Fibroblast of skin of back (primary cell): ENCODE results near the gene ZNF232.
"Not testable (repeated sequence)": the region's sequence is repeated elsewhere in the genome, so short reads cannot be mapped to it uniquely, and the experiment has no call there.

Experiments used
- DNase-seq: peaks from one replicate; pipeline ENCODE4 v3.0.0-alpha.2; 2013

Gene ZNF232

DNA sequence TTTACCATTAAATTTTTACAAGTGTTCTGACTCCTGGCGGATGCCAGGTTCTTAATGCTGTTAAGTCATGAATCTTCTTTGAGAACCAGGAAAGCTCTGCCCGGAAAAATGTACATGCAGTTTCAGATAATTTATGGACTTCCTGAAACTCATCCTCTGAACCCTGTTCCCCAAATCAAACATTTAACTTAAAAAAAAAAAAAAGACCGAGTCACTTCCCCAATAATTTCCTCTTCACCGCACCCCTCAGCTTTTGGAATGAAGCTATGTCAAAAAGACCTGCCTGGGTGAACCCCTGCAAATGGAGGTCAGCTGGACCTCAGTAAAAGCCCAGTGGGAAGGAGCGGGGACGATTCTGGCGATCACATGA lies 15.0 kb downstream of the ZNF232 start:
- DNase-seq, result no peak

DNA sequence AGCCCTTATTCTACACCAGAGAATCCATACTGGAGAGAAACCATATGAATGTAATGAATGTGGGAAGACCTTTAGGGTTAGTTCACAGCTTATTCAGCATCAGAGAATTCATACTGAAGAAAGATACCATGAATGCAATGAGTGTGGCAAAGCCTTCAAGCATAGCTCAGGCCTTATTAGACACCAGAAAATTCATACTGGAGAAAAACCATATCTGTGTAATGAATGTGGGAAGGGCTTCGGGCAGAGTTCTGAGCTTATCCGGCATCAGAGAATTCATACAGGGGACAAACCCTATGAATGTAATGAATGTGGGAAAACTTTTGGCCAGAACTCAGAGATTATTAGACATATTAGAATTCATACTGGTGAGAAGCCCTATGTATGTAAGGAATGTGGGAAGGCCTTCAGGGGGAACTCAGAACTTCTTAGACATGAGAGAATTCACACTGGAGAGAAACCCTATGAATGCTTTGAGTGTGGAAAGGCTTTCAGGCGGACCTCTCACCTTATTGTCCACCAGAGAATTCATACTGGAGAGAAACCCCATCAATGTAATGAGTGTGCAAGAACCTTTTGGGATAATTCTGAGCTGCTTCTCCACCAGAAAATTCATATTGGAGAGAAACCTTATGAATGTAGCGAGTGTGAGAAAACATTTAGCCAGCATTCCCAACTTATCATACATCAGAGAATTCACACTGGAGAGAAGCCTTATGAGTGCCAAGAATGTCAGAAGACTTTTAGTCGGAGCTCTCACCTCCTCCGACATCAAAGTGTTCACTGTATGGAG lies 19.3 kb downstream of the ZNF232 start:
- no peak for DNase-seq

DNA sequence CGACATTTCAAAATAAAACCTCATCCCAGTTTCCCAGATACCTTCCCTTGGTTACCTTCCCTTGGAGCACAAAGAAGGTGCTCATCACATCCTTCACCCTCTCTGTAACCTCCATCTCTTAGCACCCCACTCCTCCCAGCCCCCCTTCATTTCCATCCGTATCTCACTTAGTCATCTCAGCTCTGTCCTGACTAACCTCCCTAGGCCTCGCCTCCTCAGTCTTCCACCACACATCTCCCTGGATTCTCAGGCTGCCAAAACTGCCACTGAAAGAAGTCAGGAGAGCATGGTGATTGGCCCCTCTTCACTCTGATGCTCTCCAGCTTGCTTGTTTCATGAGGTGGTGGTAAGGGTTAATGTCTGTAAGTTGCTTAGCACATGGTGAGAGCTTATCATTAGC lies 31.1 kb downstream of the ZNF232 start:
- DNase-seq, result no peak

DNA sequence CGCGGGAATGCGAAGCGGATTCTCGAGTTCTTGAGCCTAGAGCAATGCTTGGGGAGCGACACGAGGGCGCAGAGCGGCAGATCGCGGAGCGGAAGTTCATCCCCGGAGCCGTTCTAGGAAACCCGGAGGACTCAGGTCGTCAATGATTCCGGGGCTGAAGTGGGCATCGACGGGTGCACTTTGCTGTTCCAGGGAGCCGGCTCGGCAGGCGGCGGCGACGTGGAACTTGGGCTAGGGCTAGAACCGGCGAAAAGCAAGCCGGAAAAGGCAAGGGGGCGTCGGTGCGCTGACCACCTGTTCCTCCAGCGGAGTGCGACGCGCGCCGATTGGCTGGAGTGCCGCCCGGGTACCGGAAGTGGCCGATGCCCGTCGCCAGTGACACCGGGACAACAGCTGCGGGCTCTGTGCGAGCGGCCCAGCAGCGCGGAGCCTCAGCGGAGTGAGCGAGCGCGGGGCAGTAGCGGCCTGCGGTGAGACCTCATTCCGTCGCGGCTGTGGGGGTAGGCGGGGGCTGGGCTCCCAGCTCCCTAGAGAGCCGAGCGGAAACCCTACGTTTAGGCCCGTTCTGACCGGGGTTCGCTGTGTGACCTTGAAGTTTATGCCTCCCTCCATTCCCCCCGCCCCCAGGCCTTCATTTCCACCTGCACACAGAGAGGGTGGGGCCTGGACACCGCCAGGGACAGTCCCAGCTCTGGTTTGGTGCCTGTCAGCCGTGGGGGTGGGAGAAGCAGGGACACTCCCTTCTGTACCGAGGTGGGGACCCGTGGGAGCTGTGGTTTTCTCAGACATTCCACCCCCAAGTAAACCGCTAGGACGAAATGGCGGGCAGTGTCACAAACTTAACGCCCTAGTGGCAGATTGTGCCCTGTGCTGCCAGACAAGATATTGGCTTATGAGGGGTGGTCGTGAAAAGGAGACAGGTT lies 33.3 kb downstream of the ZNF232 start, which contains the start of gene ZFP3:
TSS of gene ZFP3 (plus strand) at position 362 of the 923 bp plus-strand sequence. CDS start 13,038 bp downstream, outside the sequence.
- peak; percentile 82 for DNase-seq

DNA sequence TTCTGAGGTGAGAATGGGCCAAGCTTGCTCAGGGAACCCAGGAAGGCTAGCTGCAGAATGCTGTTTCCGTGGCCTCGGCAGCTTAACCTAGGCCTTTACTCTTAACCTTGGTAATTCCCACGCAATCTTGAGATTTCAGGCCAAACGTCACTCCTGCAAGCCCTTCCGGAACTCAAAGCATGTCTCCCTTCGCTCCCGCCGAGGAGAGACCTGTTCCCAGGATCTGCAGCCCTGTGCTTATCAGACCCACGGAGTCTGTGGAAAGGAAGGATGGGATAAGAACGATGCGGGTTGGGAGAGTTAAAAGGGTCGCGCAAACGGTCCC lies 33.9 kb downstream of the ZNF232 start:
- no peak for DNase-seq

- not testable (repeated sequence) for DNase-seq
Measured at GRCh38 chr17:5077275-5077674, 34.4 kb downstream of the ZNF232 start.

DNA sequence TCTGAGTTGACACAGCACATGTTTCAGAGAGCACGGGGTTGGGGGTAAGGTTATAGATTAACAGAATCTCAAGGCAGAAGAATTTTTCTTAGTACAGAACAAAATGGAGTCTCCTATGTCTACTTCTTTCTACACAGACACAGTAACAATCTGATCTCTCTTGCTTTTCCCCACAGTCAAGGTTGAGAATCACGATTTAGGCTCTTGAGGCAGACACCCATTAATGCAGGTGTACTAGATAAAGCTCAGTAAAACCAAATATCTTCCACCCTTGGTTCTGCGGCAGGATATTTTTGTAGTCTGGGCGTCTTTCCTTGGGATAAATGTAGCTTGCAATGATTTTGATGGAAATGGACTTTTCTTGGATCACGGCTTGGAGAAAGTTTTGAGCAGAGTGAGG lies 36.2 kb downstream of the ZNF232 start:
- DNase-seq, result not testable (repeated sequence)

GRCh38 chr17:5069724-5070123 lies 42.0 kb downstream of the ZNF232 start:
- no peak for DNase-seq

DNA sequence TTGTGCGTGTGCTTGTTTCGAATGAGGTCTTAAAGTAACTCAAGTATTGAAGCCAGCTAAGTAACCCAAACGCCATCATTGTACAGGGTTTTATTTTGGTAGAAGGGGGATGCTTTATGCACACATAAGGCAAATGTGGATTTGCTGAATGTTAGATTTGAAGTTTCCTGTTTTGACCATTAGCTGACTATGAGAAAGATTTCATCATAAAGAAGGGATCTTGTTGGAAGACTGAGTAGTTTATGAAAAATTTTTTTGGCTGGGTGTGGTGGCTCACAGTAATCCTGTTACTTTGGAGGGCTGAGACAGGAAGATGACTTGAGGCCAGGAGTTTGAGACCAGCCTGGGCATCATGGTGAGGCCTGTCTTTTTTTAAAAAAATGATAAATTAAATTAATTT lies 43.4 kb downstream of the ZNF232 start:
- DNase-seq, result no peak

DNA sequence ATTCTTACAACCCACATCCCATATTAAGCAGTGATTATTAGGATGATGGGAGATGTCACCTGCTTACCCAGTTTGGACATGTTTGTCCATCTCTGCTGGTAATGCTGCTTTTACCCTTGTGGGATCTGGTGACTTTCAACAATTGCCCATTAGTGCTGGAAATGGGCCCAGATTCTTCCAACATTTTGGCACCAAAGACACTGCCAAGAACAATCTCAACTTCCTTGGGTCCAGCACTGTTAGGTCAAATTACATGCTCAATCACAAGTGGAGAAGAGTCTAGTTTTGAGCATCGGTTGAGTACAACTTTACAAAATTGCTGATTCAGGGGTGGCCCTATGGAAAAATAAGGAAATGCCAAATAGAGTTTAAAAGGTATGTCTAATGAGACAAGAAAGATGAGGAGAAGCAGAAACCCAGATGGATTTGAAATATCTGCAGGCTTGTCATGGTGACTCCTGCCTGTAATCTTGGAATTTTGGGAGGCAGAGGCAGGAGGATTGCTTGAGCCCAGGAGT lies 46.4 kb downstream of the ZNF232 start:
- DNase-seq, result no peak
